PC-9 (cell line): Measurements from ENCODE around the gene LEPROT. TPM values are rescaled to one million over a fixed set of nuclear protein-coding genes. Genes with fewer than 3 reads are reported as not detected.

Experiments
- BruUV-seq: library from RNA; stranded (reverse); fragments of 400-500 nt; replicated peaks from 2 replicates; lab custom pipeline; 2021; lab: Mats Ljungman, UMichigan
- CTCF ChIA-PET: fragments of 300-600 bp; sonication (Branson Sonifier 250); formaldehyde crosslinking; loops from one replicate; lab custom pipeline; 2022; ENCODE audit warnings: antibody characterized with exemption; lab: Charles Lee
- POLR2A ChIA-PET: fragments of 300-600 bp; sonication (Branson Sonifier 250); formaldehyde crosslinking; loops from one replicate; lab custom pipeline; 2022; ENCODE audit warnings: antibody characterized with exemption; ENCODE audit not compliant: unreplicated experiment; lab: Charles Lee
- DNase-seq, 2 experiments: peaks; one replicate each; pipeline versions ENCODE4 v3.0.0 to v3.0.0-alpha.2; 2015 to 2022; ENCODE audit warnings: mixed read lengths in 1 of 2
- H2AFZ ChIP-seq: fragments of 200-600 bp; sonication (generic); 2 replicates; pipeline ENCODE4 v1.8.1; 2017; ENCODE audit warnings: antibody characterized with exemption
- H3F3A ChIP-seq: fragments of 200-600 bp; sonication (generic); 2 replicates; pipeline ENCODE4 v1.8.1; 2017; ENCODE audit warnings: antibody characterized with exemption, mild to moderate bottlenecking, low read depth; ENCODE audit not compliant: insufficient read depth
- H3K27ac ChIP-seq: fragments of 200-600 bp; sonication (generic); 2 replicates; pipeline ENCODE4 v1.6.1; 2016; ENCODE audit warnings: mixed run types
- H3K27me3 ChIP-seq: fragments of 200-600 bp; sonication (generic); 2 replicates; pipeline ENCODE4 v1.6.1; 2016; ENCODE audit warnings: low read depth, mixed run types; ENCODE audit not compliant: insufficient read depth
- H3K36me3 ChIP-seq: fragments of 200-600 bp; sonication (generic); 2 replicates; pipeline ENCODE4 v1.6.1; 2016; ENCODE audit warnings: low read depth, mixed run types
- H3K4me1 ChIP-seq: fragments of 200-600 bp; sonication (generic); replicated peaks from 2 replicates; pipeline ENCODE4 v1.6.1; 2016; ENCODE audit warnings: mixed run types; ENCODE audit not compliant: insufficient read depth
- H3K4me2 ChIP-seq: fragments of 200-600 bp; sonication (generic); 2 replicates; pipeline ENCODE4 v1.6.1; 2017; ENCODE audit warnings: mixed run types
- H3K4me3 ChIP-seq: fragments of 200-600 bp; sonication (generic); 2 replicates; pipeline ENCODE4 v1.6.1; 2016; ENCODE audit warnings: mixed run types
- H3K79me2 ChIP-seq: fragments of 200-600 bp; sonication (generic); 2 replicates; pipeline ENCODE4 v1.6.1; 2017; ENCODE audit warnings: low read depth, mixed run types
- H3K9me2 ChIP-seq: fragments of 200-600 bp; sonication (generic); 2 replicates; pipeline ENCODE4 v1.8.1; 2017; ENCODE audit warnings: mild to moderate bottlenecking; ENCODE audit not compliant: insufficient read depth
- H3K9me3 ChIP-seq: fragments of 200-600 bp; sonication (generic); 2 replicates; pipeline ENCODE4 v1.8.1; 2016; ENCODE audit warnings: low read depth; ENCODE audit not compliant: insufficient read depth
- H4K20me1 ChIP-seq: fragments of 200-600 bp; sonication (generic); 2 replicates; pipeline ENCODE4 v1.8.1; 2017; ENCODE audit not compliant: insufficient read depth
- CTCF ChIP-seq: fragments of 200-600 bp; sonication (generic); conservative IDR thresholded peaks from 2 replicates; pipeline ENCODE4 v1.6.1; 2017; ENCODE audit warnings: mixed run types, antibody characterized with exemption, mild to moderate bottlenecking, moderate library complexity
- EZH2 ChIP-seq: fragments of 200-600 bp; sonication (generic); IDR thresholded peaks from 2 replicates; pipeline ENCODE4 v1.8.0; 2017; ENCODE audit warnings: antibody characterized with exemption, low read depth
- intact Hi-C: fragments of 100-400 bp; cut with micrococcal nuclease; formaldehyde crosslinking; loops from one replicate; pipeline ENCODE4 v1.10.0; 2022; ENCODE audit not compliant: unreplicated experiment
- total RNA-seq: library from RNA; stranded (reverse); gene quantifications from 2 replicates; pipeline ENCODE4 v1.2.3, GENCODE V29; 2021

The LEPROT gene
- total RNA-seq, 1 experiment from 2014 or later = 113 TPM

GRCh38 chr1:65392497-65392896, 28.0 kb upstream of the LEPROT start:
- H3K79me2 ChIP-seq = no peaks in the 10 kb centered on the region
- H3K27ac ChIP-seq = no peak overlapping the region
- no peaks in the 10 kb centered on the region for H3K9me2 ChIP-seq
- no peak overlapping the region for H3K4me3 ChIP-seq
- POLR2A ChIA-PET = no interaction called here
- H4K20me1 ChIP-seq = no peaks in the 10 kb centered on the region
- DNase-seq = no peak
- no peaks in the 10 kb centered on the region for H3K4me1 ChIP-seq
- intact Hi-C loops = no loop called here
- no peaks in the 10 kb centered on the region for H3K27me3 ChIP-seq
- no peak for TF ChIP-seq CTCF
- TF ChIP-seq EZH2 = no peak
- H2AFZ ChIP-seq = no peak overlapping the region
- H3F3A ChIP-seq = no peaks in the 10 kb centered on the region
- CTCF ChIA-PET = no interaction called here
- no TSS peak for BruUV-seq
- H3K9me3 ChIP-seq = no peaks in the 10 kb centered on the region
- H3K36me3 ChIP-seq = no peaks in the 10 kb centered on the region
- no peak overlapping the region for H3K4me2 ChIP-seq

DNA sequence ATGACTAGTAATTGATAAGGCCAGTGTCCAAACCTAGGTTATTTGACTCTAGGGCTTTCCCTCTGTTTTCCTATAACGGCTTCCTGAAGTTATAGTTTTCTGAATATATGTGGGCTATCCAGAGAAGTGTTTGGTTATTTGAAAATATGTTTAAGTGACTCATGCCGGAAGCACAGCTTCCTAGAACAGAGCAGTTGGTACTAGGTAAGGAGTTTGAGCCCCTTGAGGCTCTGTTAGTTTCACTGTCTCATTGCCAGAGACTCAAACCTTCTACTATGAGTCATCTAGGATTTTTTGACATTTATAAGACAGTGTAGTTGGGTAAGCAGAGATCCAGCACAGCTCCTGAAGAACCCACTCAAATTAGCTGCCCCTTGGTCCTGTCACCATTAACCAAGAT, 27.1 kb upstream of the LEPROT start:
- H3K36me3 ChIP-seq = no peaks in the 10 kb centered on the region
- ChIA-PET POLR2A (interaction anchor here (0.6 kb wide), 1 partner anchor 27 kb away, joined by 4 read pairs; no protein-coding TSS in a partner anchor), CTCF (interaction anchor here (1.1 kb wide), 1 partner anchor 26 kb away, joined by 3 read pairs; no protein-coding TSS in a partner anchor)
- H3K27me3 ChIP-seq = no peaks in the 10 kb centered on the region
- no peak overlapping the region for H3K27ac ChIP-seq
- intact Hi-C loops = no loop called here
- H3K9me2 ChIP-seq = no peaks in the 10 kb centered on the region
- H3K79me2 ChIP-seq = no peaks in the 10 kb centered on the region
- no peaks in the 10 kb centered on the region for H3K4me1 ChIP-seq
- H3K4me3 ChIP-seq = no peak overlapping the region
- H3F3A ChIP-seq = no peaks in the 10 kb centered on the region
- TF ChIP-seq CTCF = no peak
- no peak overlapping the region for H2AFZ ChIP-seq
- H3K4me2 ChIP-seq = no peak overlapping the region
- H3K9me3 ChIP-seq = no peaks in the 10 kb centered on the region
- H4K20me1 ChIP-seq = no peaks in the 10 kb centered on the region
- no peak for DNase-seq
- no TSS peak for BruUV-seq

- ChIA-PET POLR2A (no interaction called here), CTCF (interaction anchor here (1.1 kb wide), 1 partner anchor 26 kb away, joined by 3 read pairs; no protein-coding TSS in a partner anchor)
- Histone ChIP-seq H3K27me3 (no peaks in the 10 kb centered on the region), H3K27ac (no peak overlapping the region), H3F3A (no peaks in the 10 kb centered on the region), H3K4me1 (no peaks in the 10 kb centered on the region), H3K4me3 (no peak overlapping the region), H2AFZ (no peak overlapping the region), H3K79me2 (no peaks in the 10 kb centered on the region), H3K4me2 (no peak overlapping the region), H3K9me2 (no peaks in the 10 kb centered on the region), H3K36me3 (no peaks in the 10 kb centered on the region), H4K20me1 (no peaks in the 10 kb centered on the region), H3K9me3 (no peaks in the 10 kb centered on the region)
- intact Hi-C loops = no loop called here
- DNase-seq = no peak
- TF ChIP-seq EZH2 (no peak), CTCF (no peak)
- no TSS peak for BruUV-seq
Measured at GRCh38 chr1:65393928-65394327, 26.5 kb upstream of the LEPROT start.
